Measurements from ENCODE around the gene PDAP1.
"Not testable (repeated sequence)": the region's sequence is repeated elsewhere in the genome, so short reads cannot be mapped to it uniquely, and the experiment has no call there.

The PDAP1 gene

DNA sequence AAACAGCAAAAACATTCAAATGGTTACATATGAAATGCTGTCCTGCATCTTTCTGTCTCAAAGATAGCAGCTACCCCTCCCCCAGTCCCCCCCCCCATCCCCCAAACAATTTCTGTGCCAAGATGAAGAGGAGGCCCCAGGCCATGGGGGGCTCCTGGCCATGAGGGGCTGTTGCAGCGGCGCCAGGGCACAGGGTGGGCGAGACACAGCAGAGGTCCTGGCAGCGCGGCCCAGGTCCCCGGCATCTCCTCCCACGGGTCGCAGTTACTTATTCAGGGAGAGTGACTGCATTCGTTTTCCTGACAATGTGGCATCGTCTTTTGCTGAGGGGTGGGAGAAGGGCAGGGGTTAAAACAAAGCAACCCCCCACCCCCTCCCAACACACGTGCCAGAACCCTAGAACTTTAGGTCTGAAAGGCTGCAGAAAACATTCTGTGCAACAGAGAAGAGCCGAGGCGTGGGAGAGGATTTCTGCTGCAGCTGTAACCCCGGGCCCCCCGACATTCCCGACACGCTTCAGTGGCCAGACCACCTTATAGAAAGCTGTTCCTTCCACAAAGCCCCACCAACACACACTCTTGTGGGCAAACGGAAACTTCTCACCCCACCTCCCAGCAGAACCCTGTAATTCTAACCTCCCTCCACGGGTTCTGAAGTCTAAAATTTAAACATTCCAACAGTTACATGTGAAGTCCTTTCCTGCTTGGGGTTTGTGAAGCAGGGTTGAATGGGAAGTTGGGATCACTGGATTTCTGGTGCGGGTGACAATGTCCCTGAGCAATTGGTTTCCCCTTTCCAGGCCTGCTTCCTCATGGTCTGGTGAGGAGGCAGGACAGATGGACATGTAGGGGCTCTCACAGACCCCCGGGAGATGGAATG, 11.7 kb downstream of the PDAP1 start:
- CTCF ChIA-PET, result no interaction called here
- DNase-seq, result no peak

DNA sequence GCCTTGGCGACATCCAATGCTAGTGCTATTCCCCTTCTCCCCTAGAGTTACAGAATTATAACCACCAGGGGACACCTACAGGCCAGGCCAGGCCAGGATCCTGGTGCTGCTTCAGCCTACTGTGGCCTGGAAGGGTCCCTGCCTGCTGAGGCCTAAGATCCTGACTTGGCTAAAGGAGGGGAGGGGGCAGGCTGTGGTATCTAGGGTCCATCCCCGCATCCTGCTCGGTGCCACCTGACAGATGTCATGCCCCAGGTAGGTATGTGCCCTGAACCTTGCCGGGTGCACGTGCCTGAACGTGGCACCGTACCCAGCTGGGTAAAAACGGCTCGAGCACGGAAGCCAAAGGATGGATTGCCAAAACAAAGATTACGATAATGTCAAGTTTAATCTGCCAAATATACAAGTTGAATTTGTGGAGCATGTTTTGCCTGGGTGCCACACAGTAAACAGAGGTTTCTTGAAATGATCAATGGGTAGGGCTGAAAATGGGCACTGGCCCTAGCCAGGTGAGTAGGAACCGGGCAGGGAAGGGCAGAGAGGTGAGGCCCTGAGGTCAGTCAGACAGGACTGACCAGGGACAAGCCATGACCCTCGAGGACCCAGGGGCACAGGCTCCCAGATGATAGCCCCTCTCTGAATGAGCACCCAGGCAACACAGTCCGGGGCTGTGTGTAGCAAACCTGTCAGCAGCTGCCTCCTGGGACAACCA, 12.6 kb downstream of the PDAP1 start:
- Mint-ChIP-seq H3K4me1 (peaks cover 28% of the 10 kb centered on the region), H3K36me3 (peaks cover 60% of the 10 kb centered on the region), H3K4me3 (no peak overlapping the region)

More for the DNA sequence above, 11.7 kb downstream of the PDAP1 start:
- H3K4me3 Mint-ChIP-seq, result no peak overlapping the region
- H3K36me3 Mint-ChIP-seq, result peaks cover 64% of the 10 kb centered on the region
- H3K9me3 Mint-ChIP-seq, result no peaks in the 10 kb centered on the region
- H3K27ac Mint-ChIP-seq, result no peak overlapping the region
- peaks cover 25% of the 10 kb centered on the region for H3K4me1 Mint-ChIP-seq
- no peaks in the 10 kb centered on the region for H3K27me3 Mint-ChIP-seq

DNA sequence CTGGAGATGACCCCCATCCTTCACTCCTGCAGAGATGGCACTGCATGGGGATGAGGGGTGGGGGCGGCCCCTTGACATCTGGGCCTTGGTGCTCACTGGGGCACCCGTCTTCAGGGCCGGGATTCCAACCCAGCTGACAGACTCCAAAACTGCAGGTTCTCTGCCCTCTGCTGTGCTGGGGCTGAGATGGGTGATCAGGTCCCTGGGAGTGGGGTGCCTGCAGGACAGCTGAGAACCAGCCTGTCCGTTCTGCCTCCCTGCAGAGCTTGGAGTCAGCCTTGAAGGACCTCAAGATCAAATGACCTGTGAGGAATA, 14.3 kb downstream of the PDAP1 start:
- H3K27me3 Mint-ChIP-seq, result no peaks in the 10 kb centered on the region
- peak overlapping the region; percentile 82 for H3K27ac Mint-ChIP-seq
- CTCF ChIA-PET, result interaction anchor here (0.9 to 1.5 kb wide), 5 partner anchors 13 to 34 kb away, joined by 3 to 5 read pairs (median 3); no protein-coding TSS in a partner anchor
- H3K36me3 Mint-ChIP-seq, result peaks cover 53% of the 10 kb centered on the region
- H3K9me3 Mint-ChIP-seq, result no peaks in the 10 kb centered on the region
- no peak for DNase-seq
- H3K4me3 Mint-ChIP-seq, result no peak overlapping the region
- peaks cover 30% of the 10 kb centered on the region for H3K4me1 Mint-ChIP-seq

More for the DNA sequence above, 12.6 kb downstream of the PDAP1 start:
- H3K27ac Mint-ChIP-seq, result peak overlapping the region; percentile 76
- H3K27me3 Mint-ChIP-seq, result no peaks in the 10 kb centered on the region
- no peak for DNase-seq
- CTCF ChIA-PET, result interaction anchor here (1.2 to 1.5 kb wide), 2 partner anchors 8 to 30 kb away, joined by 4 to 5 read pairs; no protein-coding TSS in a partner anchor
- H3K9me3 Mint-ChIP-seq, result no peaks in the 10 kb centered on the region

DNA sequence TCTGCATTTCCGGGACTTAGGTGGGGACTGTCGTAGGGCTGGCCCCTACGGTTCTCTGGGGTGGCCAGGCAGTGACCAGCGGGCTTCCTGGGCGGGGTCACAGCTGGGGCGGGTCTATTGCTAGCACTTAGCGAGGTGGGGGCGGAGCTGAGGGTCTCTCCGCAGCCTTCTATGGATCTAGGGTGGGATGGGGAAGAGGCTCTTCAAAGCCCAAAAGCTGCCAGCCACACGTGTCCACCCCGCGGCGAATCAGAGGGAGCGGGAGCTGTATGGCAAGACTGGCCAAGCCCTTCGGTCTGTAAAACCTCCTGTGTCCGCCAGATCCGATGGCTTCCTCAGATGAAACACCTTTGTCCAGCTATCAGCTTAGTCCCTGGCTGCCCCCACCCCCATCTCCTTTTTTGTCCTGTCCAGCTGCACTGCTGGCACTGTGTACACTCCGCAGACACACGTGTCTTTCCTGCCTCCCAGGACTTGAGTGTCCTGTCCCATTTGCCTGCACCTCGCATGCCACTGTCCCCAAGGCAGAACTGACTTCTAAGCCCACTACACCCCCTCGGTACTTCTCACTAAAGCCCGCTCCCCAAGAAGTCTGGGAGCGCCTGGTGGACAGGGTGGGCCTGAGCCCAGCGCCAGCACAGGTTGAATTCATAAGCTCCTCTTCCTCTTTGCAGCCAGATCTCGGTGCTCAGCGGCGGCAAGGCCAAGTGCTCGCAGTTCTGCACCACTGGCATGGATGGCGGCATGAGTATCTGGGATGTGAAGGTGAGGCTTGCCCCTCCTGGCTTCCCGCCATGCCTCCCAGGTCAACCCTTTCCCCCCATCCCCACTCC, 14.8 kb downstream of the PDAP1 start:
- Mint-ChIP-seq H3K4me1 (peaks cover 27% of the 10 kb centered on the region), H3K4me3 (peak overlapping the region; percentile 43), H3K27ac (peak overlapping the region; percentile 82), H3K9me3 (no peaks in the 10 kb centered on the region), H3K27me3 (no peaks in the 10 kb centered on the region), H3K36me3 (peaks cover 50% of the 10 kb centered on the region)
- no peak for DNase-seq
- CTCF ChIA-PET, result interaction anchor here (0.9 to 2.3 kb wide), 5 partner anchors 13 to 33 kb away, joined by 3 to 8 read pairs (median 3); no protein-coding TSS in a partner anchor

DNA sequence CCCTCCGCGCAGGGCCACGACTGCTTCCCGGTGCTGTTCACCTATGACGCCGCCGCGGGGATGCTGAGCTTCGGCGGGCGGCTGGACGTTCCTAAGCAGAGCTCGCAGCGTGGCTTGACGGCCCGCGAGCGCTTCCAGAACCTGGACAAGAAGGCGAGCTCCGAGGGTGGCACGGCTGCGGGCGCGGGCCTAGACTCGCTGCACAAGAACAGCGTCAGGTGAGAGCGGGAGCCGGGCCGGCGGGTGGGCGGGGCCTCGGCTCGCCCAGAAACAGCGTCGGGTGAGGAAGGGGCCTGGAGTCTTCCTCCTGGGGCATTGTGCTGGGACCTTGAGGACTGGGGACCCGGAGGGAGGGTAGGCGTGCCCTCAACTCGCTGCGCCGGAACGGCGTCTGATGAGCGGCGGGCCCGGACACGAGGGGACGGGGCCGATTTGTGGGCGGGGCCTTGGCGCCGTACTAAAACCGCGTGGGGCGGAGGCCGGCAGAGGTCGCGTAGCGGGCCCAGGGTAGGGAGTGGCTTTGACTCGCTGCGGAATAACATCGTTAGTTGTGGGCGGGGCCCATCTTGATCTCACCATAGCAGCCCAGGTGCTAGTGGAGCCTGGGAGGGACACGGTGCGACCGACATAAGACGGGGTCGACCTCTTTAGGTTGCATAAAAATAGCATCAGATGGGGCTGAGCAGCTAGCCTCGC, 15.6 kb downstream of the PDAP1 start:
- CTCF ChIA-PET, result interaction anchor here (1.5 to 2.3 kb wide), 2 partner anchors 14 to 28 kb away, joined by 4 to 8 read pairs; no protein-coding TSS in a partner anchor
- H3K36me3 Mint-ChIP-seq, result peaks cover 52% of the 10 kb centered on the region
- peak overlapping the region; percentile 43 for H3K4me3 Mint-ChIP-seq
- H3K9me3 Mint-ChIP-seq, result no peaks in the 10 kb centered on the region
- H3K4me1 Mint-ChIP-seq, result peaks cover 27% of the 10 kb centered on the region
- H3K27me3 Mint-ChIP-seq, result no peaks in the 10 kb centered on the region
- peak; percentile 90 for DNase-seq
- peak overlapping the region; percentile 82 for H3K27ac Mint-ChIP-seq

DNA sequence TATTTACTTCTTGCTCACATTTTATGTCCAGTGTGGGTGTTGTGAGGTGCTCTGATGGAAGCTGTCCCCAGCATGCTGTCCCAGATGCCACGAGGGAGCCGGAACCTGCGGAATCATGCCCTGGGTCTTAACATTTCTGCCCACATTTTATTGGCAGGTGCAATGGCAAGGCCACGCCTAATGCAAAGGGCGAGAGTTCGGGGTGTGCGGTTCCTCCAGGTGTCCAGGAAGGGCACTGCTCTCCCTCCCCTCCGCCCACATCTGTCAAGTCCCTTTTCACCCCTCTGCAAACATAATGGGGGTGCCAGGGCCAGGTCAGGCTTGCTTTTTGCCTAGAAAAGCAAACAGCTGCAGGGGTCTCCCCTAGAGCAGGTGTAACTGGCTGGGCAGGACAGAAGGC, 16.4 kb downstream of the PDAP1 start:
- H3K27ac Mint-ChIP-seq, result peak overlapping the region; percentile 67
- H3K4me3 Mint-ChIP-seq, result no peak overlapping the region

DNA sequence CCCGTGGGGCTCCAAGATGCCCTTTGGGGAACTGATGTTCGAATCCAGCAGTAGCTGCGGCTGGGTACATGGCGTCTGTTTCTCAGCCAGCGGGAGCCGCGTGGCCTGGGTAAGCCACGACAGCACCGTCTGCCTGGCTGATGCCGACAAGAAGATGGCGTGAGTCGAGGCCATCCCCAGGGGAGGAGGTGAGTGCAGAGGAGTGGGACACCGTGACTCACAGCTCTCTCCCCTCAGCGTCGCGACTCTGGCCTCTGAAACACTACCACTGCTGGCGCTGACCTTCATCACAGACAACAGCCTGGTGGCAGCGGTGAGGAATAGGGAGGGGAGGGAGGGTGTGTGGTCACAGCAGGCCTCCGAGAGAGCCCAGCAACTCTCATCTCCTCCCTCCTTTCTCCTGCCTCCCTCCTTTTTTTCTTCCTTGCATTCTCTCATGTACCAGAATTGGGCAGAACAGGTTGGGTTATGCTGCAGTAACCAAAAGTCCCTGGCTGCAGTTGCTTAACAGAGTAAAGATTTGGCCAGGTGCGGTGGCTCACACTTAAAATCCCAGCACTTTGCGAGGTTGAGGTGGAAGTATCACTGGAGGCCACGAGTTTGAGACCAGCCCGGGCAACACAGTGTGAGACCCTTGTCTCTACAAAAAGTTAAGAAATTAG, 17.3 kb downstream of the PDAP1 start:
- Mint-ChIP-seq H3K27ac (no peak overlapping the region), H3K36me3 (peaks cover 58% of the 10 kb centered on the region), H3K4me3 (no peak overlapping the region), H3K4me1 (peaks cover 33% of the 10 kb centered on the region), H3K9me3 (no peaks in the 10 kb centered on the region), H3K27me3 (no peaks in the 10 kb centered on the region)
- no peak for DNase-seq
- CTCF ChIA-PET, result interaction anchor here (0.7 to 2.3 kb wide), 3 partner anchors 8 to 26 kb away, joined by 3 to 8 read pairs (median 4); no protein-coding TSS in a partner anchor

More for the DNA sequence above, 16.4 kb downstream of the PDAP1 start:
- CTCF ChIA-PET, result interaction anchor here (2.3 kb wide), 1 partner anchor 27 kb away, joined by 8 read pairs; no protein-coding TSS in a partner anchor
- no peak for DNase-seq
- H3K9me3 Mint-ChIP-seq, result no peaks in the 10 kb centered on the region
- peaks cover 29% of the 10 kb centered on the region for H3K4me1 Mint-ChIP-seq
- H3K36me3 Mint-ChIP-seq, result peaks cover 53% of the 10 kb centered on the region
- no peaks in the 10 kb centered on the region for H3K27me3 Mint-ChIP-seq

DNA sequence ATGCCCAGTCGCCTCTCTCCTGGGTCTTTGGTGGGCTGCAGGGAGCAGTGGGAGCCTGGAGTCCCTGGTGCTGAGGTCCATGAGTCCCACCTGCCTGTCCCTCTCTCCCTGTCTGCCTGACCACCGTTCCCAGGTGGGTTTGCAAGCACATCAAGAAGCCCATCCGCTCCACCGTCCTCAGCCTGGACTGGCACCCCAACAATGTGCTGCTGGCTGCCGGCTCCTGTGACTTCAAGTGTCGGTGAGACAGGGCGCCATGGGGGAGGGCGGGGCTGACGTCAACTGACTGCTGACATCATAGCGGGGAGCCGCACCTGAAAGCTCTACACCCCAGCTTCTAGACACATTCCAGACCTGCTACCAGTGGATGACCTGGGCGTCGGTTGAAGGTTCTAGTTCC, 18.6 kb downstream of the PDAP1 start:
- Mint-ChIP-seq H3K4me3 (no peak overlapping the region), H3K27ac (no peak overlapping the region), H3K36me3 (peaks cover 55% of the 10 kb centered on the region), H3K4me1 (peaks cover 33% of the 10 kb centered on the region), H3K9me3 (no peaks in the 10 kb centered on the region), H3K27me3 (no peaks in the 10 kb centered on the region)
- CTCF ChIA-PET, result interaction anchor here (0.6 to 1.0 kb wide), 3 partner anchors 22 to 25 kb away, joined by 3 to 4 read pairs (median 3); no protein-coding TSS in a partner anchor
- DNase-seq, result no peak

DNA sequence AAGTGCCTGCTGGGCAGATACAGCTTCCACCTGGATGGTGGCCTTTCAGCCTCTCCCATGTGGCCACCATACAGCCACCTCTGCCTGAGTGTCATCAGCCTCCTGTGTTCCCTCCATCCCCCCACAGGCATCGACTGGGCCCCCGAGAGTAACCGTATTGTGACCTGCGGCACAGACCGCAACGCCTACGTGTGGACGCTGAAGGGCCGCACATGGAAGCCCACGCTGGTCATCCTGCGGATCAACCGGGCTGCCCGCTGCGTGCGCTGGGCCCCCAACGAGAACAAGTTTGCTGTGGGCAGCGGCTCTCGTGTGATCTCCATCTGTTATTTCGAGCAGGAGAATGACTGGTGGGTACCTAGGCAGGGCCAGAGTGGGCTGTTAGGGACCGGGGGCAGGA, 20.5 kb downstream of the PDAP1 start:
- H3K27ac Mint-ChIP-seq, result peak overlapping the region; percentile 45
- H3K4me1 Mint-ChIP-seq, result peaks cover 32% of the 10 kb centered on the region
- DNase-seq, result no peak
- H3K27me3 Mint-ChIP-seq, result no peaks in the 10 kb centered on the region
- CTCF ChIA-PET, result interaction anchor here (1.4 to 2.0 kb wide), 4 partner anchors 17 to 28 kb away, joined by 3 to 13 read pairs (median 8); no protein-coding TSS in a partner anchor
- H3K9me3 Mint-ChIP-seq, result no peaks in the 10 kb centered on the region
- H3K4me3 Mint-ChIP-seq, result no peak overlapping the region
- H3K36me3 Mint-ChIP-seq, result peaks cover 50% of the 10 kb centered on the region

DNA sequence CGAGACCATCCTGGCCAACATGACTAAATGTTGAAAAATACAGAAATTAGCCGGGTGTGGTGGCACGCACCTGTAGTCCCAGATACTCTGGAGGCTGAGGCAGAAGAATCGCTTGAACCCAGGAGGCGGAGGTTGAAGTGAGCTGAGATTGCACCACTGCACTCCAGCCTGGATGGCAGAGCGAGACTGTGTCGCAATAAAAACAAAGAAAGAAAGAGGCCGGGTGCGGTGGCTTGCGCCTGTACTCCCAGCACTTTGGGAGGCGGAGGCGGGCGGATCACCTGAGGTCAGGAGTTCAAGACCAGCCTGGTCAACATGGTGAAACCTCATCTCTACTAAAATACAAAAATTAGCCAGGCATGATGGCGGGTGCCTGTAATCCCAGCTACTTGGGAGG, 21.2 kb downstream of the PDAP1 start:
- not testable (repeated sequence) for H3K9me3 Mint-ChIP-seq, H3K4me3 Mint-ChIP-seq, DNase-seq, H3K27me3 Mint-ChIP-seq
- Mint-ChIP-seq H3K4me1 (peaks cover 29% of the 10 kb centered on the region), H3K27ac (peak overlapping the region; percentile 64), H3K36me3 (peaks cover 48% of the 10 kb centered on the region)
- CTCF ChIA-PET, result interaction anchor here (1.4 to 2.0 kb wide), 4 partner anchors 17 to 27 kb away, joined by 3 to 13 read pairs (median 8); no protein-coding TSS in a partner anchor

DNA sequence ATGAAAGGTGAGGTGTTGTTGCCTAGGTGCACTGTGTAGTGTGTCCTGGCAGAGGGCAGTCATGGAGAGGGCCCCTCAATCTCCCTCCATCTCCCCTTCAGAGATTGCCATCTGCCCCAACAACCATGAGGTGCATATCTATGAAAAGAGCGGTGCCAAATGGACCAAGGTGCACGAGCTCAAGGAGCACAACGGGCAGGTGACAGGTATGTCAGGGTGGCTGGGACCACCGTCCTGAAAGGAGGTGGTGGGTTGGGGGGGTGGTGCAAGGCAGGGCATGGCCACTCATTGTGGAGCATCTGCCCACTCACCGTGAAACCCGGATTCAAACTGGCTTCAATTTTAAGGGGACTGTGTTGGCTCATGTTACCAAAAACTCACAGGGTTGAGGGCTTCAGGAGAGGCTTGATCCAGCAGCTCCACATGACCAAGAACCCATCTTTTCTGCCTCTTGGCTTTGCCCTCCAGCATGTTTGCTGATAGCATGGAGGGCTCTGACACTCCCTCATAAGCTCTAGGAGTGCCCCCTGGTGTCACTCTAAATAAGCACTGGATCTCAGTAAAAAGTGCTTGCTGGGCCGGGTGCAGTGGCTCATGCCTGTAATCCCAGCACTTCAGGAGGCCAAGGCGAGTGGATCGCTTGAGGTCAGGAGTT, 21.7 kb downstream of the PDAP1 start:
- DNase-seq, result peak; percentile 58
- no peak overlapping the region for H3K4me3 Mint-ChIP-seq
- CTCF ChIA-PET, result interaction anchor here (0.9 to 2.0 kb wide), 5 partner anchors 9 to 26 kb away, joined by 3 to 13 read pairs (median 7); no protein-coding TSS in a partner anchor
- H3K9me3 Mint-ChIP-seq, result no peaks in the 10 kb centered on the region
- H3K36me3 Mint-ChIP-seq, result peaks cover 43% of the 10 kb centered on the region
- H3K27me3 Mint-ChIP-seq, result no peaks in the 10 kb centered on the region
- H3K4me1 Mint-ChIP-seq, result peaks cover 29% of the 10 kb centered on the region
- H3K27ac Mint-ChIP-seq, result peak overlapping the region; percentile 64

DNA sequence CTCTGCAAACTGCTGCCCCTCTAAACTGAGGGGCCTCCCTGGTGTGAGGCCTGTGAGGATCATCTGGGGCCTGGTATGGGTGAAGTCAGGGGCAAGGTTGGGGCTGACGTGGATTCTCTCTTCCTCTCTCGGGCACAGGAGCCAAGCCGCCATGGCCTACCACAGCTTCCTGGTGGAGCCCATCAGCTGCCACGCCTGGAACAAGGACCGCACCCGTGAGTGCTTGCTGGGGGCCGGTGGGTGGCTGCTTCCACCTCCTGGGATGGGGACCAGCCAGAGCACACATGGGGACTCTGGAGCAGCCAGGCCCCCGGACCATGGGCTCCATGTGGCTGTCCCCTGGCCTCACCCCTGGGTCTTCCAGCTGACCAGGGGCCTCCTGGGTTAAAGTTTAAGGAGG, 22.8 kb downstream of the PDAP1 start:
- peaks cover 46% of the 10 kb centered on the region for H3K36me3 Mint-ChIP-seq
- DNase-seq, result no peak
- peaks cover 35% of the 10 kb centered on the region for H3K4me1 Mint-ChIP-seq
- no peaks in the 10 kb centered on the region for H3K9me3 Mint-ChIP-seq
- H3K27me3 Mint-ChIP-seq, result no peaks in the 10 kb centered on the region
- no peak overlapping the region for H3K27ac Mint-ChIP-seq
- CTCF ChIA-PET, result no interaction called here
- H3K4me3 Mint-ChIP-seq, result no peak overlapping the region

Data from activated naive CD4-positive, alpha-beta T cell treated with anti-CD3 and anti-CD28 coated beads, Interleukin-2, amount 10 ng/mL, durations not matched to agents 7 days and 5 days (primary cell).